ENCODE measurements around the gene FHOD1. TPM values are rescaled to one million over a fixed set of nuclear protein-coding genes. Genes with fewer than 3 reads are reported as not detected.

FHOD1 gene
- total RNA-seq, 2 donors from 2014 or later: 104 to 145 TPM

GRCh38 chr16:67263201-67263600 lies 15.9 kb upstream of the FHOD1 start:
- no peaks in the 10 kb centered on the region for H3K4me1 Mint-ChIP-seq
- no peaks in the 10 kb centered on the region for H3K36me3 Mint-ChIP-seq (ENCODE audit: low read depth)
- H3K4me3 Mint-ChIP-seq: no peak overlapping the region
- peaks cover 13% of the 10 kb centered on the region for H3K27me3 Mint-ChIP-seq
- H3K27ac Mint-ChIP-seq: no peak overlapping the region
- no peaks in the 10 kb centered on the region for H3K9me3 Mint-ChIP-seq
- no peak for ATAC-seq (replicated peaks)

- Mint-ChIP-seq H3K4me3 (no peak overlapping the region), H3K9me3 (no peaks in the 10 kb centered on the region), H3K27me3 (peaks cover 16% of the 10 kb centered on the region), H3K4me1 (no peaks in the 10 kb centered on the region), H3K36me3 (ENCODE audit: low read depth) (no peaks in the 10 kb centered on the region), H3K27ac (peak overlapping the region; percentile 62)
- ATAC-seq (replicated peaks): peak; percentile 71
These were observed 13.3 kb upstream of the FHOD1 start for GRCh38 chr16:67260426-67261063.

GRCh38 chr16:67259705-67260104 lies 12.4 kb upstream of the FHOD1 start:
- no peaks in the 10 kb centered on the region for H3K9me3 Mint-ChIP-seq
- H3K27me3 Mint-ChIP-seq: peaks cover 16% of the 10 kb centered on the region
- H3K36me3 Mint-ChIP-seq (ENCODE audit: low read depth): no peaks in the 10 kb centered on the region
- H3K4me3 Mint-ChIP-seq: no peak overlapping the region
- no peak for ATAC-seq (replicated peaks)
- H3K4me1 Mint-ChIP-seq: no peaks in the 10 kb centered on the region
- H3K27ac Mint-ChIP-seq: no peak overlapping the region

- ATAC-seq (replicated peaks): no peak
- Mint-ChIP-seq H3K27me3 (peaks cover 11% of the 10 kb centered on the region), H3K4me3 (no peak overlapping the region), H3K9me3 (no peaks in the 10 kb centered on the region), H3K27ac (no peak overlapping the region), H3K4me1 (no peaks in the 10 kb centered on the region), H3K36me3 (ENCODE audit: low read depth) (no peaks in the 10 kb centered on the region)
These were observed 11.0 kb upstream of the FHOD1 start for GRCh38 chr16:67258161-67258835.

GRCh38 chr16:67257486-67258160 lies 10.3 kb upstream of the FHOD1 start:
- Mint-ChIP-seq H3K27me3 (peaks cover 5% of the 10 kb centered on the region), H3K4me1 (no peaks in the 10 kb centered on the region), H3K36me3 (ENCODE audit: low read depth) (no peaks in the 10 kb centered on the region), H3K4me3 (no peak overlapping the region), H3K27ac (no peak overlapping the region), H3K9me3 (no peaks in the 10 kb centered on the region)
- no peak for ATAC-seq (replicated peaks)

GRCh38 chr16:67256701-67257230 lies 9.5 kb upstream of the FHOD1 start:
- no peak overlapping the region for H3K4me3 Mint-ChIP-seq
- H3K4me1 Mint-ChIP-seq: no peaks in the 10 kb centered on the region
- no peaks in the 10 kb centered on the region for H3K36me3 Mint-ChIP-seq (ENCODE audit: low read depth)
- ATAC-seq (replicated peaks): no peak
- H3K27ac Mint-ChIP-seq: no peak overlapping the region
- H3K9me3 Mint-ChIP-seq: no peaks in the 10 kb centered on the region
- peaks cover 4% of the 10 kb centered on the region for H3K27me3 Mint-ChIP-seq

- H3K27ac Mint-ChIP-seq: no peak overlapping the region
These were observed 8.4 kb upstream of the FHOD1 start for GRCh38 chr16:67255553-67256221.

GRCh38 chr16:67254801-67255552 lies 7.7 kb upstream of the FHOD1 start:
- Mint-ChIP-seq H3K4me1 (peaks cover 1% of the 10 kb centered on the region), H3K27ac (no peak overlapping the region), H3K4me3 (no peak overlapping the region), H3K9me3 (no peaks in the 10 kb centered on the region), H3K27me3 (peaks cover 4% of the 10 kb centered on the region), H3K36me3 (ENCODE audit: low read depth) (no peaks in the 10 kb centered on the region)
- ATAC-seq (replicated peaks): no peak

More at GRCh38 chr16:67255553-67256221, 8.4 kb upstream of the FHOD1 start:
- Mint-ChIP-seq H3K36me3 (ENCODE audit: low read depth) (no peaks in the 10 kb centered on the region), H3K9me3 (no peaks in the 10 kb centered on the region), H3K4me3 (no peak overlapping the region), H3K27me3 (peaks cover 4% of the 10 kb centered on the region), H3K4me1 (no peaks in the 10 kb centered on the region)
- no peak for ATAC-seq (replicated peaks)

- Mint-ChIP-seq H3K36me3 (ENCODE audit: low read depth) (peaks cover under 1% of the 10 kb centered on the region), H3K4me1 (peaks cover 14% of the 10 kb centered on the region), H3K9me3 (no peaks in the 10 kb centered on the region), H3K4me3 (no peak overlapping the region), H3K27ac (no peak overlapping the region), H3K27me3 (peaks cover 5% of the 10 kb centered on the region)
- ATAC-seq (replicated peaks): no peak
These were observed 5.6 kb upstream of the FHOD1 start for GRCh38 chr16:67252609-67253497.

- Mint-ChIP-seq H3K9me3 (no peaks in the 10 kb centered on the region), H3K36me3 (ENCODE audit: low read depth) (peaks cover 17% of the 10 kb centered on the region), H3K27ac (no peak overlapping the region), H3K27me3 (peaks cover 3% of the 10 kb centered on the region), H3K4me1 (peaks cover 23% of the 10 kb centered on the region), H3K4me3 (peak overlapping the region; percentile 99)
- no peak for ATAC-seq (replicated peaks)
These were observed 2.7 kb upstream of the FHOD1 start for GRCh38 chr16:67250045-67250327.

- H3K27me3 Mint-ChIP-seq: peaks cover 3% of the 10 kb centered on the region
- H3K27ac Mint-ChIP-seq: peak overlapping the region; percentile 94
- H3K9me3 Mint-ChIP-seq: no peaks in the 10 kb centered on the region
- ATAC-seq (replicated peaks): no peak
- H3K4me3 Mint-ChIP-seq: peak overlapping the region; percentile 99
- H3K36me3 Mint-ChIP-seq (ENCODE audit: low read depth): peaks cover 23% of the 10 kb centered on the region
- peaks cover 28% of the 10 kb centered on the region for H3K4me1 Mint-ChIP-seq
These were observed 2.1 kb upstream of the FHOD1 start for GRCh38 chr16:67249178-67250044.

GRCh38 chr16:67248401-67249177 lies 1.3 kb upstream of the FHOD1 start, which contains the start of gene SLC9A5:
Gene SLC9A5, plus strand, starts transcription at chr16:67248979. Its CDS starts 36 bp downstream, at chr16:67249015.
- H3K4me1 Mint-ChIP-seq: peaks cover 30% of the 10 kb centered on the region
- H3K27me3 Mint-ChIP-seq: peaks cover 3% of the 10 kb centered on the region
- H3K4me3 Mint-ChIP-seq: peak within 1 kb of the TSS; percentile 99

More at GRCh38 chr16:67248401-67249177, 1.3 kb upstream of the FHOD1 start, which contains the start of gene SLC9A5:
- Mint-ChIP-seq H3K27ac (peak within 1 kb of the TSS; percentile 94), H3K9me3 (no peaks in the 10 kb centered on the region), H3K36me3 (ENCODE audit: low read depth) (peaks cover 25% of the 10 kb centered on the region)
- no peak for ATAC-seq (replicated peaks)
